ENCODE measurements around the gene PLD6.

DNA sequence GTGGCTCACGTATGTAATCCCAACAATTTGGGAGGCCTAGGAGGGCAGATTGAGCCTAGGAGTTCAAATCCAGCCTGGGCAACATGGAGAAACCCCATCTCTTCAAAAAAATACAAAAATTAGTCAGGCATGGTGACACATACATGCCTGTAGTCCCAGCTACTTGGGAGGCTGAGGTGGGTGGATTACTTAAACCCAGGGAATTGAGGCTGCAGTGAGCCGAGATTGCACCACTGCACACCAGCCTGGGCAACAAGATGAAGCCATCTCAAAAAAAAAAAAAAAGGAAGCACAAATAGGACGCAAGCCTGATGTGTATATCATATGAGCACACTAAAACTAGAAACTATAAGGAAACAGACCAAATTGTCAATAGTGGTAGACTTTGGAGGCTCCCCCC, 47.9 kb upstream of the PLD6 start:
- TF ChIP-seq ZFP3 (CRISPR knock-in tag; IDR thresholded peaks at IDR 0.05) (no peak), ZFP30 (CRISPR knock-in tag; IDR thresholded peaks at IDR 0.05) (no peak), GLIS3 (CRISPR knock-in tag; IDR thresholded peaks at IDR 0.05) (no peak), SNAI2 (CRISPR knock-in tag; IDR thresholded peaks at IDR 0.05) (no peak)
- TF ChIP-seq, protein P1, sequence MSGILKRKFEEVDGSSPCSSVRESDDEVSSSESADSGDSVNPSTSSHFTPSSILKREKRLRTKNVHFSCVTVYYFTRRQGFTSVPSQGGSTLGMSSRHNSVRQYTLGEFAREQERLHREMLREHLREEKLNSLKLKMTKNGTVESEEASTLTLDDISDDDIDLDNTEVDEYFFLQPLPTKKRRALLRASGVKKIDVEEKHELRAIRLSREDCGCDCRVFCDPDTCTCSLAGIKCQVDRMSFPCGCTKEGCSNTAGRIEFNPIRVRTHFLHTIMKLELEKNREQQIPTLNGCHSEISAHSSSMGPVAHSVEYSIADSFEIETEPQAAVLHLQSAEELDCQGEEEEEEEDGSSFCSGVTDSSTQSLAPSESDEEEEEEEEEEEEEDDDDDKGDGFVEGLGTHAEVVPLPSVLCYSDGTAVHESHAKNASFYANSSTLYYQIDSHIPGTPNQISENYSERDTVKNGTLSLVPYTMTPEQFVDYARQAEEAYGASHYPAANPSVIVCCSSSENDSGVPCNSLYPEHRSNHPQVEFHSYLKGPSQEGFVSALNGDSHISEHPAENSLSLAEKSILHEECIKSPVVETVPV (CRISPR knock-in tag; IDR thresholded peaks at IDR 0.05) = no peak
- TF ChIP-seq, protein P2, sequence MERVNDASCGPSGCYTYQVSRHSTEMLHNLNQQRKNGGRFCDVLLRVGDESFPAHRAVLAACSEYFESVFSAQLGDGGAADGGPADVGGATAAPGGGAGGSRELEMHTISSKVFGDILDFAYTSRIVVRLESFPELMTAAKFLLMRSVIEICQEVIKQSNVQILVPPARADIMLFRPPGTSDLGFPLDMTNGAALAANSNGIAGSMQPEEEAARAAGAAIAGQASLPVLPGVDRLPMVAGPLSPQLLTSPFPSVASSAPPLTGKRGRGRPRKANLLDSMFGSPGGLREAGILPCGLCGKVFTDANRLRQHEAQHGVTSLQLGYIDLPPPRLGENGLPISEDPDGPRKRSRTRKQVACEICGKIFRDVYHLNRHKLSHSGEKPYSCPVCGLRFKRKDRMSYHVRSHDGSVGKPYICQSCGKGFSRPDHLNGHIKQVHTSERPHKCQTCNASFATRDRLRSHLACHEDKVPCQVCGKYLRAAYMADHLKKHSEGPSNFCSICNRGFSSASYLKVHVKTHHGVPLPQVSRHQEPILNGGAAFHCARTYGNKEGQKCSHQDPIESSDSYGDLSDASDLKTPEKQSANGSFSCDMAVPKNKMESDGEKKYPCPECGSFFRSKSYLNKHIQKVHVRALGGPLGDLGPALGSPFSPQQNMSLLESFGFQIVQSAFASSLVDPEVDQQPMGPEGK (CRISPR knock-in tag; IDR thresholded peaks at IDR 0.05; ENCODE audit: borderline replicate concordance) = no peak

All from SK-N-SH treated with all-trans-retinoic acid at 6 μM for 48 hours (cell line).